H1 (cell line): ENCODE data around the gene CUX1. TPM values are rescaled to one million over a fixed set of nuclear protein-coding genes. Genes with fewer than 3 reads are reported as not detected.

Source experiments
- CTCF ChIA-PET: fragments of 300-600 bp; sonication (Branson Sonifier 250); formaldehyde crosslinking; loops from one replicate; lab custom pipeline; 2021; ENCODE audit not compliant: partially characterized antibody; lab: Charles Lee
- POLR2A ChIA-PET: fragments of 300-600 bp; sonication (Branson Sonifier 250); formaldehyde crosslinking; loops from one replicate; lab custom pipeline; 2021; ENCODE audit warnings: inconsistent platforms; ENCODE audit not compliant: partially characterized antibody; lab: Charles Lee
- DNase-seq, 2 experiments: peaks; one replicate each; pipeline versions ENCODE4 v3.0.0 to v3.0.0-alpha.2; 2010 to 2022; ENCODE audit warnings: low spot score in 2 of 2, low read depth in 1 of 2, mixed read lengths in 1 of 2
- FAIRE-seq: peaks from 2 replicates; lab custom pipeline; 2011; peaks lifted over from hg19 to GRCh38; lab: Jason Lieb, UNC
- H2AFZ ChIP-seq: 2 replicates; pipeline ENCODE4 v1.8.1; 2012; ENCODE audit warnings: low read length, inconsistent platforms
- H2AK5ac ChIP-seq: 2 replicates; pipeline ENCODE4 v1.6.1; 2013; ENCODE audit warnings: low read depth, low read length
- H2BK120ac ChIP-seq: replicated peaks from 2 replicates; pipeline ENCODE3; 2013; ENCODE audit warnings: low read depth, low read length, inconsistent platforms
- H2BK12ac ChIP-seq: 2 replicates; pipeline ENCODE4 v1.6.1; 2013; ENCODE audit warnings: low read depth, low read length
- H2BK15ac ChIP-seq: 2 replicates; pipeline ENCODE4 v1.6.1; 2013; ENCODE audit warnings: low read length
- H2BK20ac ChIP-seq: 2 replicates; pipeline ENCODE4 v1.6.1; 2013; ENCODE audit warnings: low read length
- H2BK5ac ChIP-seq: 2 replicates; pipeline ENCODE4 v1.6.1; 2013; ENCODE audit warnings: low read depth, low read length
- H3K14ac ChIP-seq: 2 replicates; pipeline ENCODE4 v1.6.1; 2013; ENCODE audit warnings: inconsistent platforms; ENCODE audit not compliant: insufficient read length
- H3K18ac ChIP-seq: 2 replicates; pipeline ENCODE4 v1.6.1; 2013; ENCODE audit warnings: low read length; ENCODE audit errors: extremely low read depth
- H3K23ac ChIP-seq: 2 replicates; pipeline ENCODE4 v1.6.1; 2013; ENCODE audit warnings: inconsistent platforms; ENCODE audit not compliant: insufficient read length
- H3K23me2 ChIP-seq: 2 replicates; pipeline ENCODE4 v1.6.1; 2013; ENCODE audit warnings: low read depth, low read length
- H3K27ac ChIP-seq: 2 replicates; pipeline ENCODE4 v1.6.1; 2011; ENCODE audit warnings: low read depth, low read length, inconsistent platforms
- H3K27me3 ChIP-seq, 4 experiments: replicated peaks in 1 of 4; 1 replicate in 1 of 4; 2 replicates in 3 of 4; pipeline versions ENCODE4 v1.6.1 to v1.8.1; 2011 to 2013; ENCODE audit warnings: low read length in 3 of 4, mild to moderate bottlenecking in 3 of 4, inconsistent platforms in 2 of 4, mixed read lengths in 2 of 4, moderate library complexity in 1 of 4; ENCODE audit not compliant: control insufficient read depth in 3 of 4, insufficient read depth in 3 of 4; ENCODE audit errors: extremely low read depth in 1 of 4
- H3K36me3 ChIP-seq, 4 experiments: 2 replicates each; pipeline versions ENCODE4 v1.6.1 to v1.8.1; 2011 to 2013; ENCODE audit warnings: mild to moderate bottlenecking in 4 of 4, low read length in 3 of 4, moderate library complexity in 2 of 4, control low read depth in 1 of 4, inconsistent platforms in 1 of 4; ENCODE audit not compliant: insufficient read depth in 4 of 4, control insufficient read depth in 2 of 4
- H3K4ac ChIP-seq: replicated peaks from 2 replicates; pipeline ENCODE3; 2013; ENCODE audit warnings: low read length, low read depth, mixed read lengths, inconsistent platforms; ENCODE audit not compliant: insufficient read length
- H3K4me1 ChIP-seq, 4 experiments: replicated peaks in 1 of 4; 1 replicate in 1 of 4; 2 replicates in 3 of 4; pipeline versions ENCODE4 v1.6.1 to v1.8.1; 2011 to 2013; ENCODE audit warnings: low read length in 3 of 4, inconsistent platforms in 2 of 4, mixed read lengths in 1 of 4; ENCODE audit not compliant: insufficient read depth in 4 of 4, control insufficient read depth in 3 of 4
- H3K4me2 ChIP-seq, 2 experiments: 2 replicates each; pipeline versions ENCODE4 v1.6.1 to v1.8.1; 2011 to 2013; ENCODE audit warnings: low read depth in 2 of 2, low read length in 2 of 2, control low read depth in 1 of 2, inconsistent platforms in 1 of 2, mild to moderate bottlenecking in 1 of 2; ENCODE audit not compliant: insufficient read depth in 1 of 2
- H3K4me3 ChIP-seq, 4 experiments: fragments of 200-600, 300-600 bp in 1 of 4; sonication (generic), shearing (Covaris generic), sonication (Bioruptor Twin) in 1 of 4; 2 replicates each; pipeline versions ENCODE4 v1.5.1 to v1.8.1; 2011 to 2016; ENCODE audit warnings: low read length in 4 of 4, low read depth in 3 of 4, control low read depth in 2 of 4, inconsistent platforms in 2 of 4, mild to moderate bottlenecking in 2 of 4, mixed read lengths in 1 of 4, moderate library complexity in 1 of 4; ENCODE audit not compliant: insufficient read depth in 2 of 4; ENCODE audit errors: extremely low read depth in 1 of 4
- H3K56ac ChIP-seq: replicated peaks from 2 replicates; pipeline ENCODE3; 2013; ENCODE audit warnings: low read depth, mild to moderate bottlenecking, mixed read lengths, low read length, inconsistent platforms; ENCODE audit not compliant: insufficient read length
- H3K79me1 ChIP-seq: 2 replicates; pipeline ENCODE4 v1.6.1; 2013; ENCODE audit warnings: low read depth, low read length, control low read depth
- H3K79me2 ChIP-seq, 2 experiments: 2 replicates each; pipeline versions ENCODE4 v1.6.1 to v1.8.1; 2012 to 2013; ENCODE audit warnings: low read length in 2 of 2, mild to moderate bottlenecking in 2 of 2, inconsistent platforms in 1 of 2; ENCODE audit not compliant: insufficient read depth in 2 of 2, control insufficient read depth in 1 of 2
- H3K9ac ChIP-seq, 4 experiments: replicated peaks in 1 of 4; 1 replicate in 1 of 4; 2 replicates in 3 of 4; pipeline versions ENCODE4 v1.6.1 to v1.8.1; 2011 to 2013; ENCODE audit warnings: low read depth in 3 of 4, low read length in 3 of 4, control low read depth in 2 of 4, mild to moderate bottlenecking in 2 of 4, moderate library complexity in 2 of 4, inconsistent platforms in 1 of 4; ENCODE audit errors: extremely low read depth in 1 of 4
- H3K9me3 ChIP-seq, 2 experiments: 2 replicates each; pipeline versions ENCODE4 v1.6.1 to v1.8.1; 2012 to 2013; ENCODE audit warnings: mild to moderate bottlenecking in 2 of 2, moderate library complexity in 2 of 2, control low read depth in 1 of 2, inconsistent platforms in 1 of 2, low read depth in 1 of 2, low read length in 1 of 2, mixed read lengths in 1 of 2; ENCODE audit not compliant: insufficient read depth in 2 of 2
- H4K20me1 ChIP-seq, 2 experiments: replicated peaks in 1 of 2; 2 replicates each; pipeline versions ENCODE3 to v1.8.1; 2011 to 2013; ENCODE audit warnings: inconsistent platforms in 2 of 2, low read length in 2 of 2, mild to moderate bottlenecking in 1 of 2; ENCODE audit not compliant: insufficient read depth in 2 of 2, control insufficient read depth in 1 of 2
- H4K5ac ChIP-seq: 2 replicates; pipeline ENCODE4 v1.6.1; 2013; ENCODE audit warnings: low read length, low read depth, mixed read lengths, inconsistent platforms; ENCODE audit not compliant: insufficient read length
- H4K8ac ChIP-seq: 2 replicates; pipeline ENCODE4 v1.8.0; 2013; ENCODE audit warnings: mild to moderate bottlenecking, moderate library complexity, low read length, inconsistent platforms; ENCODE audit not compliant: insufficient read depth; ENCODE audit errors: extremely low read depth
- H4K91ac ChIP-seq: replicated peaks from 2 replicates; pipeline ENCODE3; 2013; ENCODE audit warnings: low read length, mixed read lengths, inconsistent platforms; ENCODE audit not compliant: insufficient read length
- ASH2L ChIP-seq: fragments of 200-600, 300-600 bp; sonication (generic); IDR thresholded peaks from one replicate; pipeline ENCODE4 v1.7.1; 2017; ENCODE audit warnings: low read length
- CTCF ChIP-seq, 3 experiments: IDR thresholded peaks; 1 replicate in 2 of 3; 2 replicates in 1 of 3; pipeline versions ENCODE4 v1.5.1 to v1.6.1; 2011; ENCODE audit warnings: low read length in 3 of 3, mild to moderate bottlenecking in 3 of 3, inconsistent platforms in 2 of 3, low read depth in 1 of 3, moderate library complexity in 1 of 3; ENCODE audit not compliant: insufficient read depth in 1 of 3; ENCODE audit errors: control extremely low read depth in 1 of 3
- KDM4A ChIP-seq: IDR thresholded peaks from one replicate; pipeline ENCODE4 v1.7.1; 2012; ENCODE audit warnings: low read depth, mild to moderate bottlenecking, moderate library complexity, low read length, inconsistent platforms; ENCODE audit not compliant: severe bottlenecking
- RAD21 ChIP-seq, 2 experiments: IDR thresholded peaks in 1 of 2; conservative IDR thresholded peaks in 1 of 2; 2 replicates each; pipeline ENCODE4 v1.6.1; 2011; ENCODE audit warnings: low read depth in 2 of 2, low read length in 2 of 2, improper control_type of control experiment in 1 of 2, inconsistent platforms in 1 of 2, mild to moderate bottlenecking in 1 of 2, moderate library complexity in 1 of 2
- SAP30 ChIP-seq: fragments of 300-600 bp; sonication (generic); IDR thresholded peaks from 2 replicates; pipeline ENCODE4 v1.7.1; 2012; ENCODE audit warnings: low read length, moderate library complexity, mild to moderate bottlenecking, inconsistent platforms; ENCODE audit not compliant: insufficient read depth, insufficient replicate concordance
- TCF12 ChIP-seq: IDR thresholded peaks from 2 replicates; pipeline ENCODE4 v1.6.1; 2011; ENCODE audit warnings: low read depth, mild to moderate bottlenecking, low read length
- WGBS, 2 experiments: shearing (Covaris generic) in 1 of 2; methylation state at CpG; one replicate each; pipeline versions ENCODE4 v1.1.6 to v1.1.7; 2013 to 2015; ENCODE audit warnings: low lambda C conversion rate in 2 of 2, mixed read lengths in 2 of 2, inconsistent platforms in 1 of 2, low coverage in 1 of 2, missing lambda C conversion rate in 1 of 2; ENCODE audit not compliant: insufficient replicate concordance in 2 of 2, insufficient coverage in 1 of 2, insufficient read length in 1 of 2; ENCODE audit errors: extremely low coverage in 1 of 2, missing lambda C conversion rate in 1 of 2; 5-methylcytosine and 5-hydroxymethylcytosine counted together
- polyA plus RNA-seq, 7 experiments: library from polyadenylated mRNA; depleted of rRNA in 3 of 7; stranded (reverse) in 5 of 7; unstranded in 2 of 7; fragments of >200 nt in 5 of 7; fragments of 200-250 nt in 2 of 7; gene quantifications; 1 replicate in 5 of 7; 2 replicates in 1 of 7; 4 replicates in 1 of 7; pipeline versions ENCODE4 v1.2.1 to v1.2.3, GENCODE V29; 2011 to 2013; ENCODE audit warnings: missing spikeins in 2 of 7, mixed read lengths in 2 of 7
- total RNA-seq: library from RNA; stranded (reverse); fragmentation: NEBNext Ultra II Directional; extraction: Animal tissue kit (Norgen Biotek cat#: 25700); gene quantifications from 2 replicates; pipeline ENCODE4 v1.2.1, GENCODE V29; 2021
- TF ChIP-seq, protein P1 (sequence below): IDR thresholded peaks from 2 replicates; pipeline ENCODE4 v1.6.1; 2012; ENCODE audit warnings: inconsistent platforms
- TF ChIP-seq, protein P2 (sequence below): IDR thresholded peaks from 2 replicates; pipeline ENCODE4 v1.6.1; 2012; ENCODE audit warnings: low read length, inconsistent platforms

The CUX1 gene
- total and polyA plus RNA-seq, 2 of the 8 experiments (the other 6 are each of a cell fraction or from before 2014, with no cell fraction given), result 21.6 to 65.9 TPM

- H2BK12ac ChIP-seq, result no peak overlapping the region
- no peak overlapping the region for H3K4ac ChIP-seq
- no peak overlapping the region for H3K14ac ChIP-seq
- FAIRE-seq, result no peak
- H3K23me2 ChIP-seq, result peaks cover 2% of the 10 kb centered on the region; the same call in 1 of the 2 replicates
- H2BK5ac ChIP-seq, result no peak overlapping the region; the same call in 1 of the 2 replicates
- DNase-seq, result no peak
- no peaks in the 10 kb centered on the region for H3K27me3 ChIP-seq
- H3K4me3 ChIP-seq, result no peak overlapping the region
- no peaks in the 10 kb centered on the region for H3K79me2 ChIP-seq
- H2BK15ac ChIP-seq, result no peak overlapping the region
- H3K9me3 ChIP-seq, result no peaks in the 10 kb centered on the region
- peaks cover 5 to 40% (median 28%) of the 10 kb centered on the region in 4 experiments for H3K36me3 ChIP-seq
- no peak overlapping the region for H2BK120ac ChIP-seq
- no peak overlapping the region for H2AFZ ChIP-seq
- no peak overlapping the region for H3K18ac ChIP-seq
- H4K5ac ChIP-seq, result no peak overlapping the region
- H3K23ac ChIP-seq, result no peak overlapping the region
- no peak overlapping the region for H3K9ac ChIP-seq
- H3K4me2 ChIP-seq, result no peak overlapping the region
- POLR2A ChIA-PET, result no interaction called here
- CTCF ChIA-PET, result interaction anchor here (0.8 to 2.0 kb wide), 3 partner anchors 32 to 349 kb away, joined by 3 to 4 read pairs (median 4); no protein-coding TSS in a partner anchor
- peaks cover 0 to under 1% (median 0%) of the 10 kb centered on the region in 4 experiments; a peak in 5 of 7 replicates for H3K4me1 ChIP-seq
- H4K91ac ChIP-seq, result no peak overlapping the region
- H3K27ac ChIP-seq, result no peak overlapping the region; the same call in 1 of the 2 replicates
- WGBS, 2 experiments, result 91% methylated on average over 24 of the region's 25 CpGs; no CpG with 5 or more reads in 1 of the 2 experiments
- H3K56ac ChIP-seq, result no peak overlapping the region
- no peak overlapping the region for H2AK5ac ChIP-seq
- H2BK20ac ChIP-seq, result no peak overlapping the region
- no peaks in the 10 kb centered on the region for H4K20me1 ChIP-seq
- H4K8ac ChIP-seq, result no peak overlapping the region
- H3K79me1 ChIP-seq, result no peaks in the 10 kb centered on the region
- TF ChIP-seq CTCF (IDR thresholded peaks at IDR 0.05; ENCODE audit: control extremely low read depth in 1 of 3, insufficient read depth in 1 of 3, low read depth in 1 of 3, low read length in 3 of 3), result no peak
- no peak for TF ChIP-seq KDM4A
- TF ChIP-seq ASH2L, result no peak
- TF ChIP-seq SAP30, result no peak
- TF ChIP-seq, protein P1, sequence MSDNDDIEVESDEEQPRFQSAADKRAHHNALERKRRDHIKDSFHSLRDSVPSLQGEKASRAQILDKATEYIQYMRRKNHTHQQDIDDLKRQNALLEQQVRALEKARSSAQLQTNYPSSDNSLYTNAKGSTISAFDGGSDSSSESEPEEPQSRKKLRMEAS, result no peak
- TF ChIP-seq, protein P2, sequence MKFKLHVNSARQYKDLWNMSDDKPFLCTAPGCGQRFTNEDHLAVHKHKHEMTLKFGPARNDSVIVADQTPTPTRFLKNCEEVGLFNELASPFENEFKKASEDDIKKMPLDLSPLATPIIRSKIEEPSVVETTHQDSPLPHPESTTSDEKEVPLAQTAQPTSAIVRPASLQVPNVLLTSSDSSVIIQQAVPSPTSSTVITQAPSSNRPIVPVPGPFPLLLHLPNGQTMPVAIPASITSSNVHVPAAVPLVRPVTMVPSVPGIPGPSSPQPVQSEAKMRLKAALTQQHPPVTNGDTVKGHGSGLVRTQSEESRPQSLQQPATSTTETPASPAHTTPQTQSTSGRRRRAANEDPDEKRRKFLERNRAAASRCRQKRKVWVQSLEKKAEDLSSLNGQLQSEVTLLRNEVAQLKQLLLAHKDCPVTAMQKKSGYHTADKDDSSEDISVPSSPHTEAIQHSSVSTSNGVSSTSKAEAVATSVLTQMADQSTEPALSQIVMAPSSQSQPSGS, result no peak
- TF ChIP-seq RAD21 (IDR thresholded peaks at IDR 0.05 in 1 of 2, conservative IDR thresholded peaks at IDR 0.05 in 1 of 2; ENCODE audit: low read depth in 2 of 2, low read length in 2 of 2), result no peak
- TF ChIP-seq TCF12, result no peak
Observed at GRCh38 chr7:102196028-102196427, 378.6 kb downstream of the CUX1 start.
